HEK293 (cell line): ENCODE data around the gene QSOX1.

Experiments used
- MYNN ChIP-seq: fragments of 450-650 bp; formaldehyde crosslinking; IDR thresholded peaks from 2 replicates; pipeline ENCODE4 v1.5.1; 2016; ENCODE audit warnings: missing biosample characterization, missing genetic modification characterization, borderline replicate concordance
- SP7 ChIP-seq: fragments of 450-650 bp; formaldehyde crosslinking; IDR thresholded peaks from 2 replicates; pipeline ENCODE4 v1.5.1; 2016; ENCODE audit warnings: missing biosample characterization, missing genetic modification characterization
- ZBTB17 ChIP-seq: fragments of 450-650 bp; formaldehyde crosslinking; IDR thresholded peaks from 2 replicates; pipeline ENCODE4 v1.5.1; 2016; ENCODE audit warnings: missing biosample characterization, missing genetic modification characterization
- ZFHX2 ChIP-seq: fragments of 450-650 bp; formaldehyde crosslinking; conservative IDR thresholded peaks from 2 replicates; pipeline ENCODE4 v1.5.1; 2016; ENCODE audit warnings: missing biosample characterization, missing genetic modification characterization
- ZFP37 ChIP-seq: fragments of 450-650 bp; formaldehyde crosslinking; IDR thresholded peaks from 2 replicates; pipeline ENCODE4 v1.5.1; 2016; ENCODE audit warnings: missing biosample characterization, missing genetic modification characterization
- ZNF121 ChIP-seq: fragments of 450-650 bp; formaldehyde crosslinking; IDR thresholded peaks from 2 replicates; pipeline ENCODE4 v1.5.1; 2016; ENCODE audit warnings: missing biosample characterization, missing genetic modification characterization
- ZNF19 ChIP-seq: fragments of 450-650 bp; formaldehyde crosslinking; IDR thresholded peaks from 2 replicates; pipeline ENCODE4; 2016; ENCODE audit warnings: missing biosample characterization, missing genetic modification characterization, low read depth
- ZNF274 ChIP-seq, 2 experiments: fragments of 200-500 bp in 1 of 2; fragments of 450-650 bp in 1 of 2; sonication (Bioruptor generic) in 1 of 2; formaldehyde crosslinking in 1 of 2; IDR thresholded peaks; 2 replicates each; pipeline versions ENCODE4 v1.5.1 to v1.6.1; 2014 to 2016; ENCODE audit warnings: borderline replicate concordance in 1 of 2, inconsistent platforms in 1 of 2, low read length in 1 of 2, missing biosample characterization in 1 of 2, missing genetic modification characterization in 1 of 2
- ZNF302 ChIP-seq: fragments of 450-650 bp; formaldehyde crosslinking; IDR thresholded peaks from 2 replicates; pipeline ENCODE4 v1.5.1; 2016; ENCODE audit warnings: missing biosample characterization, missing genetic modification characterization, low read depth
- ZNF561 ChIP-seq: fragments of 450-650 bp; IDR thresholded peaks from 2 replicates; pipeline ENCODE4 v1.5.1; 2018; ENCODE audit warnings: missing biosample characterization, missing genetic modification characterization, borderline replicate concordance
- ZNF837 ChIP-seq: fragments of 450-650 bp; formaldehyde crosslinking; IDR thresholded peaks from 2 replicates; pipeline ENCODE4 v1.5.1; 2016; ENCODE audit warnings: missing biosample characterization, missing genetic modification characterization
- ZSCAN30 ChIP-seq: fragments of 450-650 bp; IDR thresholded peaks from 2 replicates; pipeline ENCODE4 v1.5.1; 2018; ENCODE audit warnings: missing biosample characterization, mild to moderate bottlenecking, missing genetic modification characterization, moderate library complexity
- TF ChIP-seq, protein P1 (sequence below): fragments of 450-650 bp; formaldehyde crosslinking; IDR thresholded peaks from 2 replicates; pipeline ENCODE4 v1.5.1; 2016; ENCODE audit warnings: missing biosample characterization, missing genetic modification characterization

DNA sequence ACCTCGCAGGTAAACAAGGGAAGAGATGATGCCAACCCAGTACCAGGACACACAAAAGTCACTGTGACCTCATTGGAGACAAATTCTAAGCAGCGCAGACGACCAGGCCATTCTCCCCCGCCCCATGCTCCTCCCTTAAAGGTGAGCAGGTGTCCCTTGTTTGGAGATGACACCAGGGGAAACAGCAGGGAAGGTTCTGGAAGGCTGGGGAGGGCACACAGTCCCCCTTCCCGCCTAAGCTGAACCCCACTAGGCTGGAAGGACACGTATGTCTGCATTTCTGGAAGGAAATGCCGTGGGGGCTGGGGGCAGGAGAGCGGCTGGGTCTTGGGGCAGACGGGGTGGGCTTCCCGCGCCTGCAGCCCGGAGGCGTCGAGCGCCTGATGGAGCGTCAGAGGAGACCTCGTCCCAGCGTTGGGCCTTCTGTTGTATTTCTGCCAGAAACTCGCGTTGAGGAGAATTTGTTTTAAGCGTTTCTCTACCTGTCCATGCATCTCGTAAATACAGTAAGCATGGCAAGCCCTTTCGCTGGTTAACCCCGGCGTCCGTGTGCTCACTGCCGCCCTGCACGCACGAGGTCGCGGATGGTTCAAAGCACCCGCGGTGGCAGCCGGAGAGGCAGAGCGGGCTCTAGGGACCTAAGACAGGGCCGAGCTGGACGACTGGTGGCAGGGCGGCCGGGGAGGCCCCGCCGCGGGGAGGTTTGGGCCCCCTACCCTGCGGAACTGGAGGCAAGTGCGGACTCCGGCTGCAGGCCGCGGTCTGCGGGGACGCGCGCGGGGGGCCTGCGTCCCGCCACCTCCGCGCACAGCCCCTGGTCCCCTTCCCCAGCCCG, 74.2 kb downstream of the QSOX1 start:
- TF ChIP-seq ZFP37 (tag by site-specific recombination) (no peak), ZFHX2 (tag by site-specific recombination) (no peak), ZNF837 (tag by site-specific recombination) (no peak), ZNF121 (tag by site-specific recombination) (no peak), ZNF19 (tag by site-specific recombination) (no peak), ZBTB17 (tag by site-specific recombination) (no peak), SP7 (tag by site-specific recombination) (no peak), MYNN (tag by site-specific recombination) (no peak), ZNF274 (IDR thresholded peaks at IDR 0.05; ENCODE audit: low read length) (no peak), ZNF274 (tag by site-specific recombination; IDR thresholded peaks at IDR 0.05; ENCODE audit: borderline replicate concordance) (no peak), ZNF561 (tag by site-specific recombination) (no peak), ZNF302 (tag by site-specific recombination) (no peak), ZSCAN30 (tag by site-specific recombination) (no peak; the same call in 1 of the 2 replicates)
- TF ChIP-seq, protein P1, sequence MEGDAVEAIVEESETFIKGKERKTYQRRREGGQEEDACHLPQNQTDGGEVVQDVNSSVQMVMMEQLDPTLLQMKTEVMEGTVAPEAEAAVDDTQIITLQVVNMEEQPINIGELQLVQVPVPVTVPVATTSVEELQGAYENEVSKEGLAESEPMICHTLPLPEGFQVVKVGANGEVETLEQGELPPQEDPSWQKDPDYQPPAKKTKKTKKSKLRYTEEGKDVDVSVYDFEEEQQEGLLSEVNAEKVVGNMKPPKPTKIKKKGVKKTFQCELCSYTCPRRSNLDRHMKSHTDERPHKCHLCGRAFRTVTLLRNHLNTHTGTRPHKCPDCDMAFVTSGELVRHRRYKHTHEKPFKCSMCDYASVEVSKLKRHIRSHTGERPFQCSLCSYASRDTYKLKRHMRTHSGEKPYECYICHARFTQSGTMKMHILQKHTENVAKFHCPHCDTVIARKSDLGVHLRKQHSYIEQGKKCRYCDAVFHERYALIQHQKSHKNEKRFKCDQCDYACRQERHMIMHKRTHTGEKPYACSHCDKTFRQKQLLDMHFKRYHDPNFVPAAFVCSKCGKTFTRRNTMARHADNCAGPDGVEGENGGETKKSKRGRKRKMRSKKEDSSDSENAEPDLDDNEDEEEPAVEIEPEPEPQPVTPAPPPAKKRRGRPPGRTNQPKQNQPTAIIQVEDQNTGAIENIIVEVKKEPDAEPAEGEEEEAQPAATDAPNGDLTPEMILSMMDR (tag by site-specific recombination), result no peak
